ENCODE measurements around the gene LUC7L3.

The LUC7L3 gene

GRCh38 chr17:50686494-50687199 lies 32.8 kb upstream of the LUC7L3 start:
- no peak for DNase-seq

- DNase-seq = no peak
Observed at GRCh38 chr17:50687200-50688066, 32.0 kb upstream of the LUC7L3 start.

- no peak for DNase-seq
Observed at GRCh38 chr17:50688245-50688644, 31.2 kb upstream of the LUC7L3 start.

- DNase-seq = no peak
Observed at GRCh38 chr17:50689251-50689650, 30.2 kb upstream of the LUC7L3 start.

- no peak for DNase-seq
Observed at GRCh38 chr17:50689956-50690886, 29.2 kb upstream of the LUC7L3 start.

GRCh38 chr17:50690887-50691549 lies 28.4 kb upstream of the LUC7L3 start:
- DNase-seq = no peak

GRCh38 chr17:50691550-50692447 lies 27.6 kb upstream of the LUC7L3 start:
- no peak for DNase-seq

GRCh38 chr17:50692448-50693035 lies 26.9 kb upstream of the LUC7L3 start:
- DNase-seq = no peak

- DNase-seq = no peak
Observed at GRCh38 chr17:50693036-50693682, 26.2 kb upstream of the LUC7L3 start.

- no peak for DNase-seq
Observed at GRCh38 chr17:50696365-50696879, 23.0 kb upstream of the LUC7L3 start.

- DNase-seq = no peak
Observed at GRCh38 chr17:50697062-50697461, 22.3 kb upstream of the LUC7L3 start.

GRCh38 chr17:50697663-50698272 lies 21.6 kb upstream of the LUC7L3 start:
- no peak for DNase-seq

- DNase-seq = no peak
Observed at GRCh38 chr17:50699410-50699809, 20.0 kb upstream of the LUC7L3 start.

- DNase-seq = no peak
Observed at GRCh38 chr17:50703162-50703561, 16.2 kb upstream of the LUC7L3 start.

GRCh38 chr17:50707289-50708049 lies 11.9 kb upstream of the LUC7L3 start, which contains the start of gene ANKRD40:
ANKRD40 (minus strand) TSS chr17:50707914; CDS start chr17:50707654, 260 bp downstream.
- DNase-seq = peak; percentile 93

- peak; percentile 37 for DNase-seq
Observed at GRCh38 chr17:50708050-50709000, 11.1 kb upstream of the LUC7L3 start.

GRCh38 chr17:50709053-50709452 lies 10.3 kb upstream of the LUC7L3 start:
- peak; percentile 22 for DNase-seq

- no peak for DNase-seq
Observed at GRCh38 chr17:50710025-50710424, 9.4 kb upstream of the LUC7L3 start.

All from hematopoietic multipotent progenitor cell treated with erythropoietin and hydrocortisone succinate and interleukin-3 and kit ligand, for 6 days (in vitro differentiated cells).